ENCODE data around the gene EIF4E3. TPM values are rescaled to one million over a fixed set of nuclear protein-coding genes. Genes with fewer than 3 reads are reported as not detected.
A peak's percentile ranks its signal among the peaks of the same experiment; 100 is the strongest.

The EIF4E3 gene
- total RNA-seq, 6 donors from 2014 or later, result 7.3 to 40.2 (median 21.2) TPM

DNA sequence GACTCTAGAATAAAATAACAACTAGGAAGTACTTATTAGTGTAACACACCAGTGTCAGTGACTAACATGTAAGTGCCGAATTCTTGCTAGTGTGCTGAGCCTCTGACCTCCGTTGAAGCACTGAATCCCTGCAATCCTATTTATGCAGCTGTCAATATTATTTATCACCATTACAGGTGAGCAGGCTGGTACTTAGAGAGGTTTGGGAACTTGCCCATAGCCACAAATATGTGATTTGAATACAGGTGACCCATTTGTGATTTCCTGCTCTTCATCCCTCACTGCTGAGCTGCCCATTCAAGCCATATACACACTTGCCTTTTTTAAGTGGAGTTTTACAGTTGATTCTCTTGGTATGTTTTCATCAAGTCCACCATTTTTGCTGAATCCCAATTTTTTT lies 12.2 kb downstream of the EIF4E3 start:
- WGBS, 2 donors, result 65 to 82% methylated on average over 2 of the region's 2 CpGs
- ATAC-seq (ENCODE audit: low FRiP score in 2 of 2), result peak in 1 of 2 donors; percentile 75

DNA sequence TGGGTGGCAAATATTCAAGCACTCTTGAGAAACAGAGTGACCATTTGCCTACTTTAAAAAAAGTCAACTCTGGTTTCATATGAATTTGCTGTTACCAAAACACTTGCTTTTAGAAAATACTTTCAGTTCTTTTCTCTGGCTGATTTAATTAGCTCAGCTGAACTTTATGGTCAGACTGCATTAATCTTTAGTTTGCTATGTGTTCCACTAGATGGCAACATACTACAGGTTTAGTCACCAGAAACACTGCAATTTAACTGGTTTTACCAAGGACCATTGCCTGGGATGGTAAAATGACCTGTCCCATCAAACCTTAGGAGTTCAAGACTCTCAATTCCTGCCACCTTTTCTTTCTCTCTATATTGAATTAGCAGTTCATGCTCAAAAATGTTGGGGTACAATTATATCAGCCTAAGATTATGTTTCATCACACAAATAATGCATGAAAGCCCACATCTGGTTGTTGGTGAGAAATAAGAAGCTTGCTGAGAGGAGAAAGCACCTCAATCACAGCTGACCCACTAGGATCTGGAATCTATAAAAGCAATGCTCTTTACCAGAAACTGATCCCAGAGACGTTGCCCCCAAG lies 14.2 kb downstream of the EIF4E3 start:
- ATAC-seq (ENCODE audit: low FRiP score in 2 of 2), result peak in 1 of 2 donors; percentile 78
- DNase-seq, result no peak
- TF ChIP-seq EP300 (IDR thresholded peaks at IDR 0.05), result no peak
- TF ChIP-seq, protein P1, sequence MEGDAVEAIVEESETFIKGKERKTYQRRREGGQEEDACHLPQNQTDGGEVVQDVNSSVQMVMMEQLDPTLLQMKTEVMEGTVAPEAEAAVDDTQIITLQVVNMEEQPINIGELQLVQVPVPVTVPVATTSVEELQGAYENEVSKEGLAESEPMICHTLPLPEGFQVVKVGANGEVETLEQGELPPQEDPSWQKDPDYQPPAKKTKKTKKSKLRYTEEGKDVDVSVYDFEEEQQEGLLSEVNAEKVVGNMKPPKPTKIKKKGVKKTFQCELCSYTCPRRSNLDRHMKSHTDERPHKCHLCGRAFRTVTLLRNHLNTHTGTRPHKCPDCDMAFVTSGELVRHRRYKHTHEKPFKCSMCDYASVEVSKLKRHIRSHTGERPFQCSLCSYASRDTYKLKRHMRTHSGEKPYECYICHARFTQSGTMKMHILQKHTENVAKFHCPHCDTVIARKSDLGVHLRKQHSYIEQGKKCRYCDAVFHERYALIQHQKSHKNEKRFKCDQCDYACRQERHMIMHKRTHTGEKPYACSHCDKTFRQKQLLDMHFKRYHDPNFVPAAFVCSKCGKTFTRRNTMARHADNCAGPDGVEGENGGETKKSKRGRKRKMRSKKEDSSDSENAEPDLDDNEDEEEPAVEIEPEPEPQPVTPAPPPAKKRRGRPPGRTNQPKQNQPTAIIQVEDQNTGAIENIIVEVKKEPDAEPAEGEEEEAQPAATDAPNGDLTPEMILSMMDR (IDR thresholded peaks at IDR 0.05), result peak; percentile 35 to 77 (median 65)
- no peak for TF ChIP-seq POLR2A (IDR thresholded peaks at IDR 0.05)
- TF ChIP-seq POLR2AphosphoS5 (IDR thresholded peaks at IDR 0.05), result no peak
- Histone ChIP-seq H3K4me3 (no peak overlapping the region), H3K9me3 (no peaks in the 10 kb centered on the region), H3K27ac (peak overlapping the region in 2 of 4 donors; percentile 21 to 49), H3K27me3 (no peaks in the 10 kb centered on the region), H3K36me3 (peaks cover 0 to 10% (median 3%) of the 10 kb centered on the region in 4 donors), H3K4me1 (peaks cover 3 to 36% (median 13%) of the 10 kb centered on the region in 4 donors)
- 20 to 25% methylated on average over 1 of the region's 1 CpG for WGBS, 2 donors

More for the DNA sequence above, 12.2 kb downstream of the EIF4E3 start:
- Histone ChIP-seq H3K4me3 (no peak overlapping the region), H3K4me1 (peaks cover 3 to 36% (median 13%) of the 10 kb centered on the region in 4 donors), H3K27ac (no peak overlapping the region), H3K27me3 (no peaks in the 10 kb centered on the region), H3K36me3 (peaks cover 0 to 10% (median 3%) of the 10 kb centered on the region in 4 donors), H3K9me3 (no peaks in the 10 kb centered on the region)
- peak in 1 of 2 donors; percentile 37 for DNase-seq
- TF ChIP-seq EP300 (IDR thresholded peaks at IDR 0.05) (no peak), POLR2AphosphoS5 (IDR thresholded peaks at IDR 0.05) (no peak), POLR2A (IDR thresholded peaks at IDR 0.05) (no peak)
- TF ChIP-seq, protein P1 (IDR thresholded peaks at IDR 0.05), result no peak

DNA sequence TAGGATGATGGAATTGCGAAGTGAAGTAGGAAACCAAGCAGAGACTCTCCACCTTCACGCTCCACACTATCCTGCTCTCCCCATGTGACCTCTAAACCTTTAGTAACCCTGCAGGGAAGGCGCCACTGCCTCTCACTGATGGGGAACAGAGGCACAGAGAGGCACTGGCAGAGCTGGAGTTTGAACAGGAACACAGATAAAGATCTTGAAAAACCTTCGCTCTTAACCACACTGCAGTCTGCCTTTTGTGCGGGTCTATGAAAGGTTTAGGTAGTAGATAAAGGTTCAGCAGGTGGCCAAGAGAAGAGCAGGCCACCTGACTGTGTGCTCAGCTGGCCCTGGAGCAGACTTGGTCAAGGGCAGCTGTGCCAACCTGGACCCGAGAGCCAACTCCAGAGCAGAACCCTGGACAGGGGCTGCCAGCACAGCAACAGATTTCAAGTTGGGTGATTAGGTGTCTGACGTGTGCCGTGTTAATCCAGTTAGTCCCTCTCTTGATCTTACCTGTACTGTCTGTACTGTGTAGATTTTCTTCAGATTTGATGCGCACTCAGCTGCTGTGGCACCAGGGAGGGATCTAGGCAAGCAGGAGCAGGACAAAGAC lies 15.2 kb downstream of the EIF4E3 start:
- peak overlapping the region in 1 of 4 donors; percentile 21 for H3K27ac ChIP-seq
- H3K9me3 ChIP-seq, result no peaks in the 10 kb centered on the region
- H3K4me1 ChIP-seq, result peaks cover 3 to 30% (median 12%) of the 10 kb centered on the region in 4 donors
- no peaks in the 10 kb centered on the region for H3K27me3 ChIP-seq
- no peak for DNase-seq
- ATAC-seq (ENCODE audit: low FRiP score in 2 of 2), result no peak
- TF ChIP-seq, protein P1 (IDR thresholded peaks at IDR 0.05), result no peak
- no peak for TF ChIP-seq EP300 (IDR thresholded peaks at IDR 0.05)
- TF ChIP-seq POLR2A (IDR thresholded peaks at IDR 0.05), result no peak
- TF ChIP-seq POLR2AphosphoS5 (IDR thresholded peaks at IDR 0.05), result no peak
- H3K36me3 ChIP-seq, result peaks cover 0 to 10% (median 3%) of the 10 kb centered on the region in 4 donors
- 91 to 93% methylated on average over 9 of the region's 9 CpGs for WGBS, 2 donors
- H3K4me3 ChIP-seq, result no peak overlapping the region

DNA sequence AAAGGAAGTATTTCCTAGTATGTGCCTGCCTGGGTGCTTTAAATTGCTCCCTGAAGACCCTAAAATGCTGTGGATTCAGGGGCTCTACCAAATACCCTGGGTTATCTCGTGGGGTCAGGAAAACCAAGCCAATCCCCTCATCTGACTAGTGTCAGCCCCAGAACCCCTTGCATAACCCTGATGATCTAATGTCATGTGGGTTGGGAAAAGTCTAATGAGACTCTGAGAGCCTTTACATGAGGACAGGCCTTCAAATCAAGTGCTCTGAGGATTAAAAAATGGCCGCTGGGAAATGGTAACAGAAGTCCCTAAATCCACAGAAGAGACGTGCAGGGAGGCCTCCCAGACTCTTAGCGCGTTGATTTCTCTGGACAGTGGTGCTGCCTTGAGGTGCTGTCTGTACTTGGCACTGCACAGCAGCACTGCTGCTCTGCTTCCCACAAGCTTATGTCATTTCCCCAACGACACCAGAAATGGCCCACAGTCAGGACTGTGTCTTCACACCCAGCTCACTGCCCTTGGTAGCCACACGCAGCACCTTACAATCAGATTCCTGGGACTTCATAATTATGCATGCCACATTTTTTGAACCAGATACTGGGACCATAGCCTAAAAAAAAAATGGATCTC lies 16.6 kb downstream of the EIF4E3 start:
- Histone ChIP-seq H3K36me3 (peaks cover 0 to 10% (median 3%) of the 10 kb centered on the region in 4 donors), H3K27ac (no peak overlapping the region), H3K4me1 (peaks cover 8 to 38% (median 14%) of the 10 kb centered on the region in 4 donors), H3K9me3 (no peaks in the 10 kb centered on the region), H3K4me3 (no peak overlapping the region), H3K27me3 (no peaks in the 10 kb centered on the region)
- ATAC-seq (ENCODE audit: low FRiP score in 2 of 2) (peak; percentile 47 to 72), DNase-seq (no peak)
- WGBS, 2 donors, result 55 to 66% methylated on average over 5 to 7 of the region's 7 CpGs
- TF ChIP-seq POLR2AphosphoS5 (IDR thresholded peaks at IDR 0.05), result no peak
- TF ChIP-seq, protein P1 (IDR thresholded peaks at IDR 0.05), result no peak
- TF ChIP-seq POLR2A (IDR thresholded peaks at IDR 0.05), result no peak
- TF ChIP-seq EP300 (IDR thresholded peaks at IDR 0.05), result no peak

Measured in upper lobe of left lung (tissue), 6 donors.